ENCODE data around the gene BSND. TPM values are rescaled to one million over a fixed set of nuclear protein-coding genes. Genes with fewer than 3 reads are reported as not detected.
A peak's percentile ranks its signal among the peaks of the same experiment; 100 is the strongest.

Gene BSND
- total RNA-seq, 1 experiment from 2014 or later, result not detected

- POLR2A ChIA-PET, result no interaction called here
- H3K9me3 Mint-ChIP-seq (ENCODE audit: unreplicated experiment), result no peaks in the 10 kb centered on the region
- Histone ChIP-seq H3K36me3 (ENCODE audit: control insufficient read depth, insufficient read depth, low read length) (peaks cover 4% of the 10 kb centered on the region), H3K9me3 (no peaks in the 10 kb centered on the region), H3K4me1 (peaks cover 9% of the 10 kb centered on the region), H3K27me3 (replicated peaks; ENCODE audit: control insufficient read depth, insufficient read depth, low read length) (no peaks in the 10 kb centered on the region), H3K4me3 (ENCODE audit: low read depth, low read length) (peak overlapping the region; percentile 96)
- CTCF ChIA-PET, result interaction anchor here (0.9 kb wide), 2 partner anchors 19 to 30 kb away, joined by 3 to 4 read pairs; no protein-coding TSS in a partner anchor
- no TSS peak for BruUV-seq (replicated peaks)
- H3K27ac Mint-ChIP-seq (ENCODE audit: unreplicated experiment), result peak overlapping the region; percentile 72
- TF ChIP-seq CTCF (IDR thresholded peaks at IDR 0.05; ENCODE audit: insufficient read depth in 1 of 2, low read depth in 1 of 2, low read length in 1 of 2, severe bottlenecking in 1 of 2, unreplicated experiment in 1 of 2), result no peak
- peak overlapping the region; percentile 95 for H3K4me3 Mint-ChIP-seq (ENCODE audit: unreplicated experiment)
- H3K27me3 Mint-ChIP-seq (ENCODE audit: insufficient read depth, unreplicated experiment), result no peaks in the 10 kb centered on the region
- H3K36me3 Mint-ChIP-seq (ENCODE audit: insufficient read depth, unreplicated experiment), result peaks cover 12% of the 10 kb centered on the region
- DNase-seq, result no peak
- intact Hi-C loops (cut with micrococcal nuclease; ENCODE audit: unreplicated experiment), result no loop called here
- peaks cover 13% of the 10 kb centered on the region for H3K4me1 Mint-ChIP-seq (ENCODE audit: low read depth, unreplicated experiment)
These were observed 42.3 kb downstream of the BSND start for GRCh38 chr1:55040933-55041494.

GRCh38 chr1:55041613-55042012 is 42.9 kb downstream of the BSND start:
- peak overlapping the region; percentile 95 for H3K4me3 Mint-ChIP-seq (ENCODE audit: unreplicated experiment)
- ChIA-PET CTCF (interaction anchor here (0.7 kb wide), 1 partner anchor 97 kb away, joined by 3 read pairs; no protein-coding TSS in a partner anchor), POLR2A (no interaction called here)
- Histone ChIP-seq H3K36me3 (ENCODE audit: control insufficient read depth, insufficient read depth, low read length) (peaks cover 4% of the 10 kb centered on the region), H3K27me3 (replicated peaks; ENCODE audit: control insufficient read depth, insufficient read depth, low read length) (no peaks in the 10 kb centered on the region), H3K4me3 (ENCODE audit: low read depth, low read length) (no peak overlapping the region; the same call in 1 of the 2 replicates), H3K4me1 (peaks cover 9% of the 10 kb centered on the region), H3K9me3 (no peaks in the 10 kb centered on the region)
- H3K27ac Mint-ChIP-seq (ENCODE audit: unreplicated experiment), result no peak overlapping the region
- intact Hi-C loops (cut with micrococcal nuclease; ENCODE audit: unreplicated experiment), result no loop called here
- peaks cover 12% of the 10 kb centered on the region for H3K36me3 Mint-ChIP-seq (ENCODE audit: insufficient read depth, unreplicated experiment)
- peaks cover 13% of the 10 kb centered on the region for H3K4me1 Mint-ChIP-seq (ENCODE audit: low read depth, unreplicated experiment)
- H3K27me3 Mint-ChIP-seq (ENCODE audit: insufficient read depth, unreplicated experiment), result no peaks in the 10 kb centered on the region
- H3K9me3 Mint-ChIP-seq (ENCODE audit: unreplicated experiment), result no peaks in the 10 kb centered on the region
- TF ChIP-seq CTCF (IDR thresholded peaks at IDR 0.05; ENCODE audit: insufficient read depth in 1 of 2, low read depth in 1 of 2, low read length in 1 of 2, severe bottlenecking in 1 of 2, unreplicated experiment in 1 of 2), result no peak
- no peak for DNase-seq
- BruUV-seq (replicated peaks), result no TSS peak

- H3K9me3 Mint-ChIP-seq (ENCODE audit: unreplicated experiment), result no peaks in the 10 kb centered on the region
- ChIA-PET CTCF (no interaction called here), POLR2A (no interaction called here)
- TF ChIP-seq CTCF (IDR thresholded peaks at IDR 0.05; ENCODE audit: insufficient read depth in 1 of 2, low read depth in 1 of 2, low read length in 1 of 2, severe bottlenecking in 1 of 2, unreplicated experiment in 1 of 2), result no peak
- intact Hi-C loops (cut with micrococcal nuclease; ENCODE audit: unreplicated experiment), result no loop called here
- peaks cover 6% of the 10 kb centered on the region for H3K4me1 Mint-ChIP-seq (ENCODE audit: low read depth, unreplicated experiment)
- H3K27ac Mint-ChIP-seq (ENCODE audit: unreplicated experiment), result no peak overlapping the region
- H3K27me3 ChIP-seq (replicated peaks; ENCODE audit: control insufficient read depth, insufficient read depth, low read length), result no peaks in the 10 kb centered on the region
- peaks cover 9% of the 10 kb centered on the region for H3K4me1 ChIP-seq
- DNase-seq, result no peak
- peaks cover 4% of the 10 kb centered on the region for H3K36me3 ChIP-seq (ENCODE audit: control insufficient read depth, insufficient read depth, low read length)
- no peaks in the 10 kb centered on the region for H3K27me3 Mint-ChIP-seq (ENCODE audit: insufficient read depth, unreplicated experiment)
- no TSS peak for BruUV-seq (replicated peaks)
- H3K4me3 Mint-ChIP-seq (ENCODE audit: unreplicated experiment), result peak overlapping the region; percentile 10
- H3K4me3 ChIP-seq (ENCODE audit: low read depth, low read length), result no peak overlapping the region
- H3K9me3 ChIP-seq, result no peaks in the 10 kb centered on the region
- H3K36me3 Mint-ChIP-seq (ENCODE audit: insufficient read depth, unreplicated experiment), result peaks cover 17% of the 10 kb centered on the region
These were observed 44.3 kb downstream of the BSND start for GRCh38 chr1:55043011-55043410.

Data from Caco-2 (cell line).